Kidney glomerular epithelial cell (primary cell): ENCODE measurements around the gene HPX.
"Not testable (repeated sequence)": the region's sequence is repeated elsewhere in the genome, so short reads cannot be mapped to it uniquely, and the experiment has no call there.

Experiments
- DNase-seq: peaks from one replicate; lab custom pipeline; 2025; lab: John Stamatoyannopoulos, UW

HPX gene

DNA sequence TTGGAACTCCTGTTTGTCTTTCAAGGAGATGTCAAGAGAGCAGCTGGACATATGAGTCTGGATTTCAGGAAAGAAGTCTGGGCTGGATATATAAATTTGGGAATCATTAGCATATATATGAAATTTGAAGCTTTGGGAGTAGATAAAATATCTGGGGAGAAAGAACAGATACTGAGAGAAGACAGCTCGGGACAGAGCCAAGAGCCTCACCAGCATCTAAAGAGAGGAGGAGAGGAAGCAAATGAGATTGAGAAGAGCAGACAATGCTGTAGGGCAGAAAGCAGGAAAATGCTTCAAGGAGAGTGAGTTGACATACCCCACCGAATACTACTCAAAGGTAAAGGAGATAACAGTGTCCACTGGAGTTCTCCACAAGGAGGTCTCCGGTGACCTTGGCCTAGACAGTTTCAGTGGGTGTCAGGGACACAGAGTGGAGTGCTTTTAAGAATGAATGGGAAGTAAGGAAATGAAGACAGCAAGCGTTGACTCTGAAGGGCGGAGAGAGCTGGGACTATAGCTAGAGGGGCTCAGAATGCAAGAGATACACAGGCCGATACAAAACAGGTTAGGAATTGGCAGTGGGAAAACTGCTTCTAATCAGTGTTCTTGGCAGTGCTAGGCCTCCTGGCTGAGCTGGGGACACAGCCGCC is 22.8 kb downstream of the HPX start:
- no peak for DNase-seq

DNA sequence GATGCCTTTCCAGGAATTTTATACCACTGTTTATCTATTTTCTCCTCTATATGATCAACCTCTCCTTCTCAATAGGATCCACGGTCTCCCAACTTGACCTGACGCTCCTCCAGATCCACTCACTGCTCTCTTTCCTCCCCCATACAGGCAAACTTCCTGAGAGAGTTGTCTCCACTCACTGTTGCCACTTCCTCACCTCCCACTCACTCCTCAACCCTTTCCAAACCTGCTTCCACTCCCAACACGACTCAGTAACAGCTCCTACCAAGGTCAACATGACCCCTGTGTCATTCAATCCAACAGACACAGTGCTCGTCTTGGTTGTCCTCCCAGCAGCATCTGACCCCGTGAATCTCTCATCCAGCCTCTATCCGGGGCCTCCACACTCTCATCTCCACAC is 25.0 kb downstream of the HPX start:
- no peak for DNase-seq

DNA sequence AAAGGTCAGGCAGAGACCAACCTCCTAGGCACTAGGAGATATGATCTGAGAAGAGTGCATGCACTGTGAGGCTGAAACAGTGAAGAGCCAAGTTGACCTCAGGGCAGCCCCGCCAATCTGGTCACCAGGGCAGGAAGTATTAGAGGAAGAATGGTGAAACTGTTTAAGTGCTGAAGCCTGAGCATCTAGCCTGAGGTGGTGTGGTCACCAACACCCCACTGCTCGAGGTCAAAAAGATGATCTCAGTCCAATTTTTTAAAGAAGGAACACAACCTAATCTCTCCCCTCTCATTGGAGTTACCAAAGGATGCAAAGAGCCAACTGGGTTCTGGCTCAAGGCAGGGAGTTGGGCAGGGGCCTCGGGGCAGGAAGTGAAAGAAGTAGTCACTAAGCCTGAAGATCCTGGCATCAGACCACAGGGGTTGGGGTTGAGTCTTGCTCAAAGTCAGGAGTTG is 25.9 kb downstream of the HPX start:
- DNase-seq: no peak

DNA sequence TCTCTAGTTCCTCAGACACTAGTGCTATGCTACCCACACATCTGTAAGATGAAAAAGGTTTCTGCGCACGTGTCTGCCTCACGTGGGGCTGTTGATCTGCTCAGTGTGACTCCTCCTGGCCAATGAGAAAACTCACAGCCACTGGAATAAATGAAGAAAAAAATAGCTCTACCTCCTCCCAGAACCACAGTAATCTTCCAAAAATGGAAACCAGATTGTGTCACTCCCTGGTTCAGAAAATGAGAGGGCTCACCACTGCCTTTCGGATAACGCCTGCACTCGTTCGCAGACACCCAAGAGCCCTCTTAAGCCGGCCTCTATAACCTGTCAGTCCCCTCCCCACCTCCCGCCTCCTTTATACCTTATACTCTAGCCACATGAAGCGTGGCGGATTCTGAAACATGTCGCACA is 27.0 kb downstream of the HPX start:
- no peak for DNase-seq

DNA sequence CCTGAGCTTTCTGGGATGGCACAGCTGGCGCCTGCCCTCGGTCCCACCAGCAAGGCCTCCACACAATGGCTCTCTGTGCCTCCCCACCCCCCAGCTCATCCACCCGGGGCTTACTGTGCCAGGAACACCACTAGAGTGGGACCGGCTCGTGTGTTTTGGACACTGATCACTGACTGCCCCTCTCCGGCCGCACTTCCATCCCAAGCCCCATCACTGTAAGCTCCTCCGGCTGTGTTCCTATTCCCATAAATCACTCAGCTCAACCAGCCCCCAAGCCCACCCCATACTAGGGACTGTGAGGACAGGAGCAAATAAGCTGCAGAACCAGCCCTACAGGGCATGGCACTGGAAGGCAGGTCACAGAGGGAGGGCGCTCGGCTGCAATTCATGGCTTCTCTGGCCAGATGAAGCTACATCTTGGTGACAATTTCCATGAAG is 29.2 kb downstream of the HPX start:
- no peak for DNase-seq

DNA sequence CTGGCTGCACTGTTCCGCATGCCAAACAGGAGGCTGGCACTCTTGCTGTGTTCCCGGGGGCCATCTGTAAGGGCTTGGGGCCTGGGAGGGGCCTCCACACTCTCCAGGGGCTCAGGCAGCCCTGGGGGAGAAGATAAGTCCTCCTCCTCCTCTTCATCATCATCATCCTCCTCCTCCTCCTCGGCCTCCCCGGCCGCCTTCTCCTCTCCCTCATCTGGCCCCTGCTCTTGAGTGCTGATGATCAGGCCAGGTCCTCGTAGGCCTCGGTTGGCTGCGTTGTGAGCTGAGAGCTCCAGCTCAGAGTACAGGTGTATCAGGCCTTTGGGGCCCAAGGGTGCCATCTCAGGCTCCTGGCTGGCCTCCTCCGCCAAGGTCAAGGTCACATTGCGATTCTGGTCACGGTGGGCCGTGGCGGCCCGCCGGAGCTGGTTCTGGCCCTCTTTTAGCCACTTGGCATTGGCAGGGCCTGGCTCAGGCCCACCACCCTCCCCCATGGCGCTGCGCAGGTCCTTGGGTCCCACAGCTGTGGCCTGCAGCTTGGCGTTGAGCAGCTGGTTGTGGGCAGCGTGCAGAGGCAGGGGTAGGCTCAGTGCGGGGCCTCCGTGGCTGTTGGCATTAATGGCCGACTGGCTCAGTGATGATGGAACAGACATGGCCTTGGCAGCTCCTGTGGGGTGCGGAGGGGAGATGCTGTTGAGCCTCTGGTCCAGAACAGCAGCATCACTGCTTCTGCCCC is 29.9 kb downstream of the HPX start:
- DNase-seq: no peak

DNA sequence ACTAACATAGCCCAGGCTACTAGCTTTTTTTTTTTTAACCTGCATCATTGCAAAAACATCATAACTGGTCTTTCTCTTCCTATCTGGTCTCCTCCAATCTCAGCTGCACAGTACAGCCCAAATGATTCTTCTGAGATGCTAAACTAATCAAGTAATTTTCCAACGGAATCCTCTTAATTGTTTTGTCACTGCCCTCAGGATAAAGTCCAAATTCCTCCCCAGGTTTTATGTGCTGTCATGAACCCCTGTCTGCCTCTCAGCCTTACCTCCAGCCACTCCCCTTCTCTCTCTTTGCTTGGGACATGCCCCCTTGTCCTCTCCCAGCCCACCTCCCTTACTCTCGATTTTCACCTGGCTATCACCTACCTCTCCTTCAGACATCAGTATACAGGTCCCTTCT is 34.4 kb downstream of the HPX start:
- no peak for DNase-seq

DNA sequence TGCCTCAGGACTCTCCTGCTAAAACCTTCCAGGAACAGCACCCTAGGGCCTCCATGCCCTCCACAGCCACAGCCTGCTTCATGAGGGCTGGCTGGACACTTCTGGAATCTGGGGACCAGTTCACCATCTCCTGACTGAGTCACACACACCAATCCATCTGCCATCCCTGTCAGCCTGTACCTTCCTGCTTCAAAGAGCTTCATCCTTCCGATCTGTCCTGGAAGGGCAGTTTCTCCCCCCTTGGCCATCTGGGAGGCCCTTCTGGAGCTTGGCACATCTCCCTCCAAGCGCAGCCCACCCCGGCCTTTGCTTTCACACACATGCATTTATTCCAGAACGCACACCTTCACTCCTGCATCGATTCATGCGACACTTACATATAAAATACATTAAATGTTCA is 34.9 kb downstream of the HPX start:
- no peak for DNase-seq

DNA sequence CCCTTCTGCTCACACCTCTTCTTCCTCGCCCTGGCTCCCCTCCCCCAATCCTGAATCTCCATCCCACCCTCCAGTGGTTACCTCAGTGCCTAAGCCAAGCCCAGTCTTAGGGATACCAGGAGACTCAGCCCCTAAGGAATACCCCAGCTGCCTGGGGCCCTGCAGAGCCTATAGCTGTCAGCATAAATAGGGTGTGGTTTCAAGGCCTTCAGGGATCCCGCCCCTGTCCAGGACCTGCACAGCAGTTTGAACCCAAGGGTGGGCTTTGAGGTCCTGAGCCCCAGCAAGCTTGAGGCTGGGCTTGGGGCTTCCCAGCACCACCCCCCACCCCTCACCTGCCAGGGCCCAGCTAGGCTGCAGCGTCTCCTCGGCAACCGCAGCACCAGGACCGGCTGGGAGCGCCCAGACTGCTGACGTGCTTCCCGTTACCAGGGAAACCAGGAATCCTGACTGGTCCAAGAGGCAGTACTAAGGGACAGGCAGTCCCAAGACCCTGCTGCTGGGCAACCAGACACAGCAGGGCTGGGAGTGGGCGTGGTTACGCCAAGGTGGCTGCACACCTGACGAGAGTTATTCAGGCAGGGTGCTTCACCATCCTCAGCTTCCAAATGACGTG is 35.6 kb downstream of the HPX start:
- DNase-seq: no peak

DNA sequence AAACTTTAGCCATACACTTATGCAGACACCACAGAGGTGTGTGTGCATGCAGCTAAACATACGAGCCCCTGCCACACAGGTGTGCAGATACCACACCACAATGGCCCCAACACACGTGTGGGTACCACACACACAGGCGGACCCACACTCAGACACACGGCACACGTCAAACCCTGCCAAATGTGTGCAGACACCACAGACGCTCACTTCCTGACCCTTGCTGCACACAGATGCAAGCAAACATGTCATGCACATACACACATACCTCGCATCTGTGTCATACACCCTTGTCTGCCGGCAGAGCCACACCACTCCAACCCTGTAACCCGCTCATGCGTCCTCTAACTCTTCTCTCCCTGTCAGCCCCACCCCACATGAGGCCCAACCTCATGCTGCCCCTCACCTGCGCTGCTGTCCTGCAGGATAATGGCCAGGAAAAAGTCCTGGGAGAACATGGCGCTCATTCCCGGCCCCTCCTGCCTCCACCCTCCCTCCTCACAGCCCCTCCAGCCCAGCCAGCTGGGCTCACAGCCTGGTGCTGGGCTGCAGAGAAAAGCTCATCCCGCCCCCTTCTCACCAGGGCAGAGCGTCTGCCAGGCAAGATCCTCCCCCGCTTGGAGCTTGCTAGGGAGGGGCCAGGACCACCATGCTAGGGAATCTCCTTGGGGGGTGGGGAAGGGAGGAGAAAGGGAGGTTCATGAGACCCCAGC is 36.3 kb downstream of the HPX start:
- DNase-seq: no peak

DNA sequence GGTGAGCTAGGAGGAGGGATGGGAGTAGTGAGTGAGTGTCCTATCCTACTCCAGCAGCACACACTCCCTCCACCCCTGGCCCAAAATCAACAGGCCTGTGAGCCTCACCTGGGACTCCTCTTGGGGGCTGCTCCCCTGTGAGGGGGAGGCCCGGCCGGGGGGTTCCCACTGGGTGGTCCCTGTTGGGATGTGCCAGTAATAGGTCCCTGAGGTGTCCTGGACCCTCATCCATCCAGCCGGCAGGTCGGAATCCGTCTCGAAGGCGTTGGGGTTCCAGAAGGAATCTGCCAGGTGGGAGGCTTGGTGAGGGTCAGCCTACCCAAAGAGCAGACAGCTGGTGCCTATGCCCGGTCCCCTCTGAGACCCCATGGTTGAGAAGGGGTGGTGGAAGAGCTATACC is 37.2 kb downstream of the HPX start:
- no peak for DNase-seq

DNA sequence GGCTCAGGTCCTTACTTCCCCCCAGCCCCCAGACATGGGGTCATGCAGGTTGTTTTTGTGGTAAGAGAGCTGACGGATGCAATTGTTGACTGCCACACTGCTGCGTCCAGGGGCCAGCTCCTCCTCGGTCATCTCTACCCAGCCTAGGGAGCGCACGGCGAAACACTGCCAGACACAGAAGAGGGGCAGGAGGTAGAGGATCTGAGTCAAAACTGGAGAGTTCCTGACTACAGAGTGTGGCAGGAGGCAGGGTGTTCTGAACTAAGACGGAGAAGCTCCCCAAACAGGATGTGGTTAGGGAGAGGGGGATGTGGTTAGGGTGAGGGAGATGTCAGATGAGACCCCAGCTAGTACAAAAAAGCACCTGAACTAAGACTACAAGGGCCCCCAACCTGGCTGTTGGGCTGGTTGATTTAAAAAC is 38.2 kb downstream of the HPX start:
- no peak for DNase-seq

DNA sequence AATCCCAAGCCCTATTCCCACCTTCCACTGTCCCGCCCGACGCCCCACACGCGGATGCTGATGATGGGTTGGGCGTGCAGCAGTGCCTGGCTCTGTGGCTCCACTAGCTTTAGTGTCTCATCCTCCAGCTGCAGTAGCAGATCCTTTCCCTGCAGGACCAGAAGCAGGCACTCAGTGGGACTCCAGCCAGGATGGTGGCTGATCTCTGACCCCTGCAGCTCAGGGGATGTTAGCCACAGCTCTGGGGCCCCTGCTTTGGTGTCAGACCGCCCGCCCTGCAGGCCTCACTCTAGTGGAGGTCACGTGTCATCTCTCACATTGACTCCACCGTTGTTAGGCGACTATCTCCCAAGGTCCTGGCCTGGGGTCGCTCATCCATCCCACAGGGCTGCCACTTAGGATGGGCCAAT is 38.7 kb downstream of the HPX start:
- DNase-seq: no peak

DNA sequence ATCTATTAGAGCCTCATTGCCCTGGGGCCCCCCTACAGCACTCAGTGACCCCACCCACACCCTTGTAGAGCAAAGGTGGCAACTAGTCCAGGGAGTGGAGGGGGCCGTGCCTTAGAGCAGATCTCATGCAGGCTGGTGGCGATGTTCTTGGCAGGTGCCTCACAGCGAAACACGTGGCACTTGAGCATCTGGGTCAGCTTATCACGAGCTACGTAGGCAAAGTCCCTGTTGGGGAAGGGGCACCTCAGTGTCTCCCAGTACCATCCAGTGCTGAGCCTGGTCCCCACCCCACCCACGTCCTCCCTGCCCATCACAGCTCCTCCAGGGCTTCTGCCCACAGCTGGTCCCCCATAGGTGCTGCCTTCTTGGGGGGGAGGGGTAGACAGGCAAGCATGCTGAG is 39.3 kb downstream of the HPX start:
- no peak for DNase-seq

DNA sequence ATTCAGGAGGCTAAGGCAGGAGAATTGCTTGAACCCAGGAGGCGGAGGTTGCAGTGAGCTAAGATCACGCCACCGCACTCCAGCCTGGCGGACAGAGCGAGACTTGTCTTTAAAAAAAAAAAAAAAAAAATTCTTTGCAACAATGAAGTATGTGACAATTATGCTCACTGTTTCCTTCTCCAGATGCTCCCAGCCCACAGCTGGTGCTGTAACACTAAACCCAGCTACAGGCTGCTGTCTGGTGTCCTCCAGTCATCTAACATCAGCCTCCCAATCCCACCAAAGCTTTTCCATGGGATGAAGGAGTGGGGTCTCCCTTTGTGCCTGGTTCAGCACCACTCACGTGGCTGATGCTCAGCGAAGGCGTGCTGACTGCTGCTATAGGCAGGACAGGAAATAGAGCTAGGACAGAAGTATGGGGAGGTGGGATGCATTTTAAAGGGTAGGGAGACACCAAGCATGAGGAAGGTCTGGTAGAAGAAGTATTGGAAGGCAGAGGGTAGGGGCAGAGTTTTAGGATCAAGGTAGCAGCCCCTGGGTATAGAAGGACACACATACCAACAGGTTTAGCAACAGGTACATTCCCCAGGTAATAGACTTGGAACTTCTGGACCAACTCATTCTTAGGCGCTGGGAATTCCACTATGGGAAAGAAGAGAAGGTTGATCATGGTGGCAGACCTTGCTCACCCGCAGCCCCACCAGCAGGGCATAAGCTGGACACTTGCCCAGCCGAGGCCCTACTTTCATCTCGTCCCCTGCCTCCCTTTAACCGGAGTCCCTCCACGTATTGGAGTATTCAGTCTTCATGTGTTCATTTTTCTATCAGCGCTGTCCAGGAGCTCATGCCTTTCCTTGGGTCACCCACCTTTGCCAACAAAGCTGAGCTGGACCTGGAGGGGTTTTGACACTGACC is 40.1 kb downstream of the HPX start:
- DNase-seq: no peak

DNA sequence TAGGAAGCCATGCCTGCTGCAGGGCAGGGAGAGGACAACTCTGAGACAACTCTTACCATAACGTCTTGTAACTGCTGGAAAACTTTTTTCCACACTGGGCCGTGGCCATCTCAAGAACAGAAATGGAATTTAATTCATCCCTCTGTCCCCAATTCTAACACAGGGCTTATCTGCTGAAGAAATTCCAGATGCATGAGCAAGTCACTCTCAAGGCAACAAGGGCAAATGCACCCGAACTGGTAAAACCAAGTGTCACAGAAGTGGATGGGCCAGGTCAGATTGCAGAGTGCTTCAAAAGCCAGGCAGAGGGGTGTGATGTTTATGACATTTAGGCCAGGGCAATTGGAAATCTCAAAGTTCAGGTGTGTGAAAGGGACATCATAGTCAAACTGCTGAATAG is 43.2 kb downstream of the HPX start:
- no peak for DNase-seq

DNA sequence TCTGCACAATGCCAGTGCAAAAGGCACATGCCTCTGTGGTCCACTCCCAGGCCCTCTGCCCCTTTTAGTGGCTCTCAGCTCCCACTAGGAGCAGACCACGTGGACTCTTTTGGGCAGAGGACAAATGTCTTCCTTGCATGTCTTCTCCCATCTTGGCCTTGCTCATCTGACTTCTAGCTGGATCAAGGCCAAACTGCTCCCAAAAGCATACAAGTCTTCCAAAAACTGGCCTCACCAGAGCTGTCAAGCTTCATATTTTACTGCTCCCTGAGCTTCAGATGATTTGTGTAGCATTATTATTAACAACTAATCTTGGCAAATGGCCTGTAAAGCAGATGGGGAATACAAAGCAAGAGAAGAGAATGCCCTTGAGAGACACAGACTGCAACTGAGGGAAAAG is 43.6 kb downstream of the HPX start:
- DNase-seq: no peak

DNA sequence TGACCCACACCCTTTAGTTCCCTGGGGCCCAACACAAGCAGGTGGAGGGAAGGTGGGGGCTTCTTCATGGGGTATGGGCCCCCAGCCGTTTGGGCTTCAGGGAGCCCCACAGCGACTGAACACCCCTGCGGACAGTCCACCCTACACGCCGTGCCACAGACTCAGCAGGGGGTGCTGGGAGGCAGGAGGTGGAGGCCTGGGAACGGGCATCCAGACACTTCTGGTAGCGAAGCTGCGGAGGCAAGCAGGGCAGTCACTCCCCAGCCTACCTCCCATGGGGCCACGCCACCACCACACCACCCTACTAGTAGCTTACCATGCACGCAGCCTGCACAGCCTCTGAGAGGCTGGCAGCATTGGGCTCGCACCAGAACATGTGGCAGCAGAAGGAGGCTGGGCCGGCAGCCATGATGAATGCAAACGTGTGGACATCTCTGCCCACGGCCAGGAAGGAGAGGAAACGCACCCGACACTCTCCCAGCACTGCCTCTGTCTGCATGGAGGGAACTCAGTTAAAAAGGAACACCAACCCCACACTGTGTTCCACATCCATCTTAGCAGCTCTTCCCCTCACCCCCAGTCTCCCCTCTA is 45.2 kb downstream of the HPX start:
- DNase-seq: no peak

DNA sequence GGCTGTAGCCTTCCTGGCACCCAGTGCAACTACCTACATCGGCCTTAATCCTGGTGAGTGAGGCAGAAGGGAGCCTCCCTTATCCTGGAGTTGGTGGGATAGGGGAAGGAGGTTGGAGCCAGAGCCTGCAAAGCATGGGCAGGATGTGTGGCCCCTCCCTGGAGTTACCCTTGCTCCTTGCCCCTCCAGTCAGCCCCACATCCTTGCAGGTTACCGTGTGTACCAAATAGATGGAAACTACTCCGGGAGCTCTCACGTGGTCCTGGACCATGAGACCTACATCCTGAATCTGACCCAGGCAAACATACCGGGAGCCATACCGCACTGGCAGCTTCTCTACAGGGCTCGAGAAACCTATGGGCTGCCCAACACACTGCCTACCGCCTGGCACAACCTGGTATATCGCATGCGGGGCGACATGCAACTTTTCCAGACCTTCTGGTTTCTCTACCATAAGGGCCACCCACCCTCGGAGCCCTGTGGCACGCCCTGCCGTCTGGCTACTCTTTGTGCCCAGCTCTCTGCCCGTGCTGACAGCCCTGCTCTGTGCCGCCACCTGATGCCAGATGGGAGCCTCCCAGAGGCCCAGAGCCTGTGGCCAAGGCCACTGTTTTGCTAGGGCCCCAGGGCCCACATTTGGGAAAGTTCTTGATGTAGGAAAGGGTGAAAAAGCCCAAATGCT is 46.7 kb downstream of the HPX start:
- DNase-seq: no peak

DNA sequence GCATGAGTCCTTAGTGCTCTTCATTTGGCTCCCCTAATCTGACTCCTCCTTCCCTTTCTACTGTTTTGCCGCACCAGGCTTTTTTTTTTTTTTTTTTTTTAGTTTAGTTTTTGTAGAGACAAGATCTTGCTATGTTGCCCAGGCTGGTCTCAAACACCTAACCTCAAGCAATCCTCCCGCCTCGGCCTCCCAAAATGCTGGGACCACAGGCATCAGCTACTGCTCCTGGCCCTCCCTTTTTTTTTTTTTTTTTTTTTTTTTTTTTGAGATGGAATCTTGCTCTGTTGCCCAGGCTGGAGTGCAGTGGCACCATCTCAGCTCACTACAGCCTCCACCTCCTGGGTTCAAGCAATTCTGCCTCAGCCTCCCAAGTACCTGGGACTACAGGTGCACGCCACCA is 48.5 kb downstream of the HPX start:
- not testable (repeated sequence) for DNase-seq
